DMS 273 (cell line): Measurements from ENCODE around the gene SLC2A4RG.
A peak's percentile ranks its signal among the peaks of the same experiment; 100 is the strongest.

Source experiments
- DNase-seq: peaks from one replicate; lab custom pipeline; 2025; ENCODE audit not compliant: unreplicated experiment; lab: John Stamatoyannopoulos, UW

The SLC2A4RG gene

DNA sequence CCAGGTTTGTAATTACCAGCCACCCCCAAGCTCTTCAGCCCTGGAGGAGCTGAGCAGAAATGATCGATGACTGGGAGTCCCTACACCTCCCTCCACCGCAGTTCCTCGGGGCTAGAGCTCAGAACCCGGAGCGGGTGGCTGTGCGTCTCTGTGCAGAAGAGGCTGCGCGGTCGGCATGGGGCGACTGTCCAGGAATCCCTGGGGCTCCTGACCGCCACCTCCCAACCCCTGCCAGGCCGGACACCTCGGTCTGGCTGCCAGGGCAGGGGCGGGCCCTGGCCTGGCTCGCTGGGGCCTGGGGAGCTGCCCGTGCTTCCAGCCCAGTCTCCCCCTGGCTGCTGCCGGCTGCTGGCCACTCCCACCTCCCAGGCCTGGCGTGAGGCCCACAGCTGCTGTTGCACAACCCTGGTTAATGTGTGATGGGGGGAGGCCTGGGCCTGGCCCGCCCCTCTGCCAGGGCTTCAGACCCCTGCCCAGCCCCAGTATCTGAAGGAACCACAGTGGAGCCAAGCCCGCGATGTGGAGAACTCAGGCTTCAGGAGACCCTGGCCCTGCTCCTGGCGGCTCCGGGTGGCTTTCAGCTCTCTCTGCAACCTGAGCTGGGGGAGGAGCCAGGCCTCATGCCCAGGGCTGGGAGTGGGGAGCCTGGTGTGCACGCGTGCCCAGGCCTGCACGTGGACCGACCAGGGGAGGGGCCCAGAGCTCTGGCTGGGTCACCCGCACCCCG, 1.2 kb downstream of the SLC2A4RG start:
- peak; percentile 94 for DNase-seq

- DNase-seq: no peak
These were observed 1.7 kb downstream of the SLC2A4RG start for GRCh38 chr20:63741354-63741675.

DNA sequence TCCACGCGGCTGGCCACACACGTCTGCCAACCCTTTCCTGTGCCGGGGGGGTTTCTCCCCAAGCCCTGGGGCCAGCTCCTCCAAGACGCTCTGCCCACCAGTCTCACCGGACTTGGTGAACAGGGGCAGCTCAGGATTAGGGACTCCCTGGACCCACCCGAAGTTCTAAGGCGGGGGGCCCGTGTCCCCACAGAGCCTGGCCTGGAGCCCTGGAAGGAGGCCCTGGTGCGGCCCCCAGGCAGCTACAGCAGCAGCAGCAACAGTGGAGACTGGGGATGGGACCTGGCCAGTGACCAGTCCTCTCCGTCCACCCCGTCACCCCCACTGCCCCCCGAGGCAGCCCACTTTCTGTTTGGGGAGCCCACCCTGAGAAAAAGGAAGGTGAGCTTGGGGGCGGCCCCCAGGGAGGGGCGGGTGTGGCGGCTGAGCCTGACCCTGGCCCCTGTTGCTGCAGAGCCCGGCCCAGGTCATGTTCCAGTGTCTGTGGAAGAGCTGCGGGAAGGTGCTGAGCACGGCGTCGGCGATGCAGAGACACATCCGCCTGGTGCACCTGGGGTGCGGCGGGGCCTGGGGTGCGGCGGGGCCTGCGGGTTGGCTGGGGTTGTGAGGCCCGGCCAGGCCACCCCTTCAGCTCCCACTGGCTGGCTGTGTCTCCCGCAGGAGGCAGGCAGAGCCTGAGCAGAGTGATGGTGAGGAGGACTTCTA, 2.3 kb downstream of the SLC2A4RG start:
- no peak for DNase-seq

DNA sequence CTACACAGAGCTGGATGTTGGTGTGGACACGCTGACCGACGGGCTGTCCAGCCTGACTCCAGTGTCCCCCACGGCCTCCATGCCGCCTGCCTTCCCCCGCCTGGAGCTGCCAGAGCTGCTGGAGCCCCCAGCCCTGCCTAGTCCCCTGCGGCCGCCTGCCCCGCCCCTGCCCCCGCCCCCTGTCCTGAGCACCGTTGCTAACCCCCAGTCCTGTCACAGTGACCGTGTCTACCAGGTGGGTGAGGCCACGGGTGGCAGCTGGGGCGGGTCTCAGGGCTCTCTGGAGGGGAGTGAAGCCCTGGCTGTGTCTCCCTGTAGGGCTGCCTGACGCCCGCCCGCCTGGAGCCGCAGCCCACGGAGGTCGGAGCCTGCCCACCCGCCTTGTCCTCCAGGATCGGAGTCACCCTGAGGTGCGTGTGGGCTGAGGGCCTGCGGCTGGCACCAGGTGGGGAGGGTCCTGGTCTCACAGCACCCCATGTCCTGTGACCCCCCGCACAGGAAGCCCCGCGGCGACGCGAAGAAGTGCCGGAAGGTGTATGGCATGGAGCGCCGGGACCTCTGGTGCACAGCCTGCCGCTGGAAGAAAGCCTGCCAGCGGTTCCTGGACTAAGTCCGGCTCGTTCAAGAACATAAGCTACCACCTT, 2.9 kb downstream of the SLC2A4RG start:
- no peak for DNase-seq

GRCh38 chr20:63743210-63743970, 3.8 kb downstream of the SLC2A4RG start:
- DNase-seq: no peak

DNA sequence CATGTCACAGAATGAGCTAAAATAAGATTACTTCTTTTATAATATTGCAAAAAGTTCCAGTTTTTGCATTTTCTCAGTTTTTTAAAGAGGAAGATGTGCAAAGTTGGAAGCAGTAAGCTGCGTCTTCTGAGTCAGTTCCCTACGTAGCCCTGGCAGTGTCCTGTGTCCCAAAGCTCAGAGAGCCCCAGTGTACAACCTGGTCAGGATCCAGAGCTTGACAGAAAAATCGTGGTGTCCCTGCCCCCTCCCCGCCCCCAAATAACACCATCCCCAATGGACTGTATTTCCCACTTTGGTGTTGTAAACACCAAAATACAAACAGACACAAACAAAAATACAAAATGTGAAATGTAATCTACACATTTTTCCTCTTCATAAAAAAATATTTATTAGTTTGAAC, 4.6 kb downstream of the SLC2A4RG start:
- DNase-seq: no peak

DNA sequence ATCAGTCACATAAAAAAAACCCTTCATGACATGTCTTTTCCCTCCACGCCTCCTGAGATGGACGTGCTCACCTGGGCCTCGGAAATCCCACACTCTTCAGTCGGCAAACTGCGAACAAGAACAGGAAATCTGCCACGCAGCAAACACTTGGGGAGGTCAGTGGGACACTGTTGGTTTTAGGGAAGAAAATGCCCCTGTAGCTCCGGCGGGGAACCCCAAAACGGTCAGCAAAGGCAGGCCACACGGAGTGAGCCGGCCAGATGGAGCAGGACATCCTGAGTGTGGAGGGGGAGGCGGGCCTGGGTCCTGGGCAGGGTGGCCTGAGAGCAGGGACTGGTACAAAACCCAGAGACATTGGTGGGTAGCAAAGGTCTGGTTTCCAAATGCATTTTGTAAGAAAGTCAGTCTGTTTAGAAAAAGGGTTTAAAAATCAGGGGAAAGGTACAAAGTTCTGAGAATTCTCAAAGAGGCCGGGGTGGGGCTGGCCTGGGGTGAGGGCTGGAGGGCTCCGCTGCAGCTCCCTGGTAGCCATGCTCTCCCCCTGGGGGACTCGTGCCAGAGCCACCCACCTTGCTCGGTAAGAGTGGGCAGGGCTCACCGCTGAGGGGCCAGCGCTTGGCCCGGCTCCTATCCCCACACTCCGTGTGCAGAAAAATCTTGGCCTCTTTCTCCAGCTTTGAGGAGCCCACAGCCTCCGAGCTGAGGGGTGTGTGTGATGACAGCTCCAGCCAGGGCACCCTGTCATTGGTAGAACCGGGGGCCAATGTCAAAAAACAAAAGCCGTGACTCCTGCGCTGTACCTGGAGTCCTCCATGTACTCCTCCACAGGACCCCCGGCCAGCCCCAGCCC, 5.2 kb downstream of the SLC2A4RG start:
- DNase-seq: no peak

DNA sequence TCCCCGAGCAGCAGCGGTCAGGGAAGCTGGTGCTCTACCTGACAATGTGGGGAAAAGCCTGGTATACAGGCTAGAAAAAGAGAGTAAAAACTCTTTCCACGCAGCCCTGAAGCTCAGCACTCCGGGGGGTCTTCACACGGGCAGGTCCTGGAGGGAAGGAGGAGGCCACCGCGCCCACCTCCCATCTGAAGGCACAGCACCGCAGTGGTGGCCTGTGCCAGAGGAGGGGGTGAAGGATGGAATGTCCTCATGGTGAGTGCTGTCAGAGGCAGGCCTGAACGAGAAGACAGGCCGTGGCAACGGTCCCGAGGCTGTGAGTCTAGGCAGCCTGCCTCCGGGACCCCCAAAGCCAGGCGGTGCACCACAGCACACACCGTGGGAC, 5.8 kb downstream of the SLC2A4RG start:
- DNase-seq: no peak

GRCh38 chr20:63745961-63746731, 6.6 kb downstream of the SLC2A4RG start:
- DNase-seq: no peak

DNA sequence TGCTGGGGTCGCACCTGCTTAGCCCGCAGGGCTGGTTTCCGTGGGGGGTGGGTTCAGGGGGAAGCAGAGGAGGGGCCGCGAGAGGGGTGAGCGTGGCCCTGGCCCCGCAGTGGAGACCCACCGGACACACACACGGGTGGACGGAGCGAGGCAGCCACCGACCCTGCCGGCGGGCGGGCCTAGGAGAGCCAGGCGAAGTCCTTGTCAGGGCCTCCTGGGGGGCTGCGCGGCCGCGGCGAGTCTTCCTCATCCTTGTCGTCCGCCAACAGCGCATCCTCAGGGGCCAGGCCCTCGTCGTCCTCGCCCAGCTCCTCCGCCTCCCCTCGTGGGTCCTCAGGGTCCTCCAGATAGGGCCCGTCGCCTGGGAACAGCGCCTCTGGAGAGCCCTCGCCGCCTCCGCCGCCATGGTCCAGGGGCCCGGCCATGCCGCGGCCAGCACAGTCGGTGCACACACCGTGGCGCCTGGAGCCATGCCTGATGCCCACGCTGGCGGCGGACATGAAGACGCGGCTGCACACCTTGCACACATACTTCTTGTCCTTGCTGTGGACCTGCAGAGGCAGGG, 7.3 kb downstream of the SLC2A4RG start:
- no peak for DNase-seq

DNA sequence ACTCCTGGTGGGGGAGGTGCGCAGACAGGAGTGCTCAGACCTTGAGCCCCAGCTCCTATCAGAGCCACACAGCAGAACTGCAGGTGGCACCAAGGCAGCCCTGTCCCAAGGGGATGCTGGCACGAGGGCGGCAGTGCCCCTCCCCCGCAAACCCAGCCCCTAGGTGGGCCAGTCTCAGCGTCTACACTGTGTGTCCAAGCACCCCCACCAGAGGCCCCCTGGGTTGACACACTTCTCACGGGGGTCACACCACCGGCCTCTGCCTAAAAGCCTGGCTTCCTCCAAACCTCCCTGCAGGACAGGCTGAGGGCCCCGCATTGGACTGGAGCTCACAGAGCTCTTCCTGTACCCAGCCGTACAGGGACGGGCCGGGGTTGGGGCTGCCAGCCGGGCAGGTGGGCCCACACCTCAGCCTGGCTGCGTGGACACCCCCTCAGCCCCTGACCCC, 8.1 kb downstream of the SLC2A4RG start:
- DNase-seq: no peak

DNA sequence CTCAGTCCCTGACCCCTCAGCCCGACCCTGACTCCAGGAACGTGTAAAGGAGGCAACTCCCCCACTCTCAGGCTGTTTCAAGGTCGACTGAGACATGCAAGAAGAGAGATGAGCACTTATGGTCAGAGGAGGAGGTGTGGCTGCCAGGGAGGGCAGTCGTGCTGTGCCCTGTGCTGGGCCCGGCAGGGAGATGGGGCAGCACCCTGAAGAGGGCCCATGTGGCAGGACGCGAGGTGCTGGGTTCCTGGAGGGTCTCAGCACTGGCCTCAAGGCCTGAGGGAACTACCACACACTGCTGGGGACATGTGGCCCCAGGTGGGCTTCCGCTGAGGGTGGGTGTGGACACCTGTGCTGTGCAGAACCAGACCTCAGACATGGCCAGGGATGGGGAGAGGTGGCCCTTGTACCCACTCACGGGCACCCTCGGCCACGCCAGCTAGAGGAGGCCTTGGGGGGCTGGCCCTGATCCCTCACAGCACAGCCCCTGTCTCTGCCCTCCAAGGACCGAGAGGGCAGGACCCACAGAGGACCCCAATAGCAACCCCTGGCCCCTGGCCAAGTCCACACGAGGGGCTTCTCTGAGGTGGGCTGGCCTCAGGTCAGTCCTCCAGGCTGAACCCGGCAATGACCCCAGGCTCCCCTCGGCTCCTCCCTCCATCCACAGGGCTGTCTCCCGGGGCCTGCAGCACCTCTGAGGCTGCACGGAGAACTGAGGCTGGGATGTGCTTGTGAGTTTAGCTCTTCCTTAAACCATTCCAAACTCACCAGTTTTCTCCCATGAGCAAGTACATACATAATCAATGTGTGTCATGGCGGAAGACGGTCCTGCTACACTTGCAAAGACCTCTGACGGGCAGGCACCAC, 8.7 kb downstream of the SLC2A4RG start:
- no peak for DNase-seq

- no peak for DNase-seq
These were observed 9.3 kb downstream of the SLC2A4RG start for GRCh38 chr20:63748934-63749270.

- peak; percentile 47 for DNase-seq
These were observed 10.3 kb downstream of the SLC2A4RG start for GRCh38 chr20:63749597-63750508.

- DNase-seq: no peak
These were observed 11.4 kb downstream of the SLC2A4RG start for GRCh38 chr20:63750807-63751470.

DNA sequence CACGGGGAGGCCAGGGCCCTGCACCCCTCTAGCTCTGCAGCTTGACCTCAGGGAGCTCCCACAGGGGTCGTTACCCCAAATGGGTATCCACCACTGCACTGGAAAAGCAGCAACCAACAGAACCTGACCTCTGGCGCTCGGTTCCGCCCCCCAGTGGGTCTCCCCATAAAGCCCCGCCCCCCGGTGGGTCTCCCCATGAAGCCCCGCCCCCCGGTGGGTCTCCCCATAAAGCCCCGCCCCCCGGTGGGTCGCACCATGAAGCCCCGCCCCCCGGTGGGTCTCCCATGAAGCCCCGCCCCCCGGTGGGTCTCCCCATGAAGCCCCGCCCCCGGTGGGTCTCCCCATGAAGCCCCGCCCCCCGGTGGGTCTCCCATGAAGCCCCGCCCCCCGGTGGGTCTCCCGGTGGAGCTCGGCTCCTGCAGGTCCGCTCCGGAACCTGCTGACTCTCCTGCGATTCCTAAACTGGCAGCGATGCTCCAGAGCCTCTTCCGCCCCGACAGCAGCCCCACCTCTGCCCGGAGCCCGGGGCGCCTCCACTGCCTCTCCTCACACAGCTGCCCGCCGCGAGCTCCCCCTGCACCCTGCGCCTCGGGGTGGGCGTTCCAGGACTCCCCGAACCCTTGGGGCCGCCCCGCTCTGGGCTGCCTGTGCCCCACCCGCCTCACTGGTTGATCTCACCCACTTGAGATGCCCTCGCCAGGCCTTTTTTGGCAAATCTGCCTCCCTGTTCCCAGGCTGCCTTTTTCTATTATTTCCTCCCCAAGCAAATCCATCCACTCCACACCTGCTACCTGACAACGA, 12.1 kb downstream of the SLC2A4RG start:
- no peak for DNase-seq
